NCI-H2107 treated with DMSO at 0.1 percent for 48 hours (cell line): ENCODE measurements around the gene P2RY8.
"Not testable (repeated sequence)": the region's sequence is repeated elsewhere in the genome, so short reads cannot be mapped to it uniquely, and the experiment has no call there.

Experiments used
- DNase-seq: peaks from one replicate; lab custom pipeline; 2025; ENCODE audit not compliant: unreplicated experiment; lab: John Stamatoyannopoulos, UW

The P2RY8 gene

GRCh38 chrX:1465286-1466231 lies 71.4 kb downstream of the P2RY8 start:
- DNase-seq, result no peak

GRCh38 chrX:1464971-1465285 lies 72.1 kb downstream of the P2RY8 start:
- DNase-seq, result no peak

GRCh38 chrX:1464041-1464970 lies 72.7 kb downstream of the P2RY8 start:
- no peak for DNase-seq

- DNase-seq, result no peak
These were observed 73.4 kb downstream of the P2RY8 start for GRCh38 chrX:1463581-1463980.

GRCh38 chrX:1462596-1463251 lies 74.3 kb downstream of the P2RY8 start:
- DNase-seq, result no peak

- no peak for DNase-seq
These were observed 74.9 kb downstream of the P2RY8 start for GRCh38 chrX:1462110-1462509.

GRCh38 chrX:1455948-1456280 lies 81.1 kb downstream of the P2RY8 start:
- DNase-seq, result no peak

- DNase-seq, result no peak
These were observed 82.8 kb downstream of the P2RY8 start for GRCh38 chrX:1453951-1454785.

GRCh38 chrX:1453395-1453783 lies 83.6 kb downstream of the P2RY8 start:
- DNase-seq, result no peak

GRCh38 chrX:1452516-1453394 lies 84.2 kb downstream of the P2RY8 start, which contains the start of gene ASMTL:
ASMTL (minus strand) TSS chrX:1452909; CDS start chrX:1452840, 69 bp downstream.
- no peak for DNase-seq

GRCh38 chrX:1451661-1452515 lies 85.1 kb downstream of the P2RY8 start:
- no peak for DNase-seq

GRCh38 chrX:1451251-1451660 lies 85.7 kb downstream of the P2RY8 start:
- no peak for DNase-seq

- no peak for DNase-seq
These were observed 86.4 kb downstream of the P2RY8 start for GRCh38 chrX:1450361-1451161.

- no peak for DNase-seq
These were observed 87.2 kb downstream of the P2RY8 start for GRCh38 chrX:1449823-1450149.

GRCh38 chrX:1449036-1449822 lies 87.8 kb downstream of the P2RY8 start:
- DNase-seq, result no peak

- not testable (repeated sequence) for DNase-seq
These were observed 88.4 kb downstream of the P2RY8 start for GRCh38 chrX:1448573-1449001.

- not testable (repeated sequence) for DNase-seq
These were observed 88.9 kb downstream of the P2RY8 start for GRCh38 chrX:1447969-1448572.
